Glomerular visceral epithelial cell (primary cell): Measurements from ENCODE around the gene SHOC2.

ENCODE experiments used
- DNase-seq: peaks from one replicate; pipeline ENCODE4 v3.0.0-alpha.2; 2016; ENCODE audit errors: extremely low spot score

The SHOC2 gene

DNA sequence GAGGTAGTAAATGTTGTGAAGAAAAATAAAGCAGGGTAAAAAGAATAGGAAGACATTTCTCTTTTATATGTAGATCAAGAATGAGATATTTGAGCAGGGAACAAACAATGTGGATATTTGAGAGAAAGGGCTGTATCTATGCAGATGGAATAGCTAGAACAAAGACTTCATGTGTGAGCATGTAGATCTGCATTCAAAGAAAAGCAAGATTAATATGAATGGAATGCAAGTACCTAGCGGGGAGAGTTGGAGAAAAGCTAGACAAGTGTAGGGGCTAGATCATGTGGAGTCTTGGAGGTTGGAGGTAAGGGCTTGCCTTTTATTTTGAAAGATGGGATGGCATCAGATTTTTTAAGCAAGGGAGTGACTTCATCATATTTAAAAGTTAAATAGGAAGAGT, 27.1 kb downstream of the SHOC2 start:
- no peak for DNase-seq

- peak; percentile 3 for DNase-seq
These were observed 27.7 kb downstream of the SHOC2 start for GRCh38 chr10:110947061-110947595.

DNA sequence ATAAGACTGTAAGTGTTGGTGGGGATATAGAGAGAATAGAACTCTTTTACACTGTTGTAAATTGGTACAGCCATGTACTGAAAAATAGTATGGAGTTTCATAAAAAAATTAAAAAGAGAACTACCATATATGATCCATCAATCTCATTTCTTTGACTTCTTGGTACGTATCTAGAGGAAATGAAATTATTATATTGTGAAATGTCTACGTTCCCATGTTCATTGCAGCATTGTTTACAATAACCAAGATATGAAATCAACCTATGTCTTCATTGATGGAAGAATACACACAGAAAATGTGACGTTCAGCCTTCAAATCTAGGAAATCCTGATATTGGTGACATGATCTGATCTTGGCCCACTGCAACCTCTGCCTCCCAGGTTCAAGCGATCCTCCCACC, 32.0 kb downstream of the SHOC2 start:
- no peak for DNase-seq

- no peak for DNase-seq
These were observed 38.2 kb downstream of the SHOC2 start for GRCh38 chr10:110957606-110958005.

GRCh38 chr10:110959379-110960332, 40.3 kb downstream of the SHOC2 start:
- no peak for DNase-seq

DNA sequence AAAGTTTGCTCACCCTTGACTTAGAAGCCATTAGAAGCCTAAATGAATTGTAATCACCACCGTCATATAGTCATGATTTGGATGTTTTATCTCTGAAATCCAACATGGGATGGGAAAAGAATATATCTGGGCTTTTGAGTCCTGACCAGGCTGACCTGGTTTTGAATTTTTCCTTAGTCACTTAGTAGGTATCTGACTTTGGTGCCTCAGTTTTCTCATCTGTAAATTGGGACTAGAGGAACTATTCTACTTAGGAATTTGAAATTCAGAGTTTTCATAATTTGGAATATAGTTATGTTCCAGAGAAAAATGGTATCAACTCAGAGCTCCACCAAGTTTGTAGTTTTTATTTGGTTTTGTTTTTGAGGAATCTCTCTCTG, 40.9 kb downstream of the SHOC2 start:
- DNase-seq: no peak

GRCh38 chr10:110962443-110962842, 43.0 kb downstream of the SHOC2 start:
- DNase-seq: no peak

DNA sequence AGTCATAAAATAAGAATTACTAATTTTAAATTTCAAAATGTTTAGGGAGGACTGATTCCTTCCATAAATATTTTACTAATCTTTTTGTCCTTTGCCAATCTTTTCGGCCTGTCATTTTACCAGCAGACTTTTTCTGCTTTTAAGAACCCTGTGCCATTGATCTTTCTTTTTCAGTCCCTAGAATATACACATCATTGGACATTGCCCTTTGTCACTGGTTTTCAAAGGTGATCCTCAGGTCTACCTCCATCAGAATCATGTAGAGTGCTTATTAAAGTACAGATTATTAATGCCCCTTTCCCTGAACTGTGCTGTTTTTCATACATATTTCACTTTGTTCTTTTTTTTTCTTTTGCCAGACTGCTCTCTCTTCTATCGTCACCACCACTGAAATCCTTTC, 43.8 kb downstream of the SHOC2 start:
- no peak for DNase-seq

DNA sequence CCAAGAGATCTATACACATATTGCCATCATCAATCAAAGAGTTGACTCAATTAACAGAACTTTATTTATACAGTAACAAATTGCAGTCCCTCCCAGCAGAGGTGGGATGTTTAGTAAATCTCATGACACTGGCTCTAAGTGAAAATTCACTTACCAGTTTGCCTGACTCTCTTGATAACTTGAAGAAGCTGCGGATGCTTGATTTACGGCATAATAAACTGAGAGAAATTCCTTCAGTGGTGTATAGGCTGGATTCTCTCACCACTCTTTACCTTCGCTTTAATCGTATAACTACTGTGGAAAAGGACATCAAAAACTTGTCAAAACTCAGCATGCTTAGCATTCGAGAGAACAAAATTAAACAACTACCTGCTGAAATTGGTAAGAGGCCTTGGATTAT, 45.3 kb downstream of the SHOC2 start:
- no peak for DNase-seq

DNA sequence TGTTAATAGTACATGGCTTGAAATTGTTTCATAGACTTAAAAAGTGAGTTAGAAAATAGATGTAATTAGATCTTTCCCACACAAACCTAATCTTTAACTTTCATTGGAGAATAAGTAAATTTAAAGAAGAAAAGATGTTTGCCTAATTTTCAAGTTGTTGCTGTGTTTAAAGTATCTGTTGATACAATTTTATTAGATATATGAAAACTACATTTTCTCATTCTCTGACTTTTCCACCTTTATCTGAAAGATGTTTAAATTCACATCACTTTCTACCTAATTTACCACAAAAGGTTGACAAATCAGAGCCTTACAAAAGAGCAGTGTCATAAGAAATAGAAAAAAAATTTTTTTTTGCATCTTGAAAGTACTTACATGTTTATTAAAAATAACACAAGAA, 45.8 kb downstream of the SHOC2 start:
- DNase-seq: no peak

- DNase-seq: no peak
These were observed 46.7 kb downstream of the SHOC2 start for GRCh38 chr10:110966146-110966545.

GRCh38 chr10:110967009-110967630, 47.7 kb downstream of the SHOC2 start:
- no peak for DNase-seq

DNA sequence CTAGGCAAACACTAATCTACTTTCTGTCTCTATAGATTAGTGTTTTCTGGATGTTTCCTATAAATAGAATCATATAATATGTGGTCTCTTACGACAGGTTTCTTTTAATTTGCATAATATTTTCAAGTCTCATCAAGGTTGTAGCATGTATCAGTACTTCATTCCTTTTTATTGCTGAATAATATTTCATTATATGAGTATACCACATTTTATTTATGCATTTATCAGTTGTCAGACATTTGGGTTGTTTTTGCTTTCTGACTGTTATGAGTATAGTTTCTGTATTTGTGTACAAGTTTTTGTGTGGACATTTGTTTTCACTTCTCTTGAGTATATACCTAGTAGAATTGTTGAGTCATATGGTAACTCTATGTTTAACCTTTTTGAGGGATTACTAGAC, 48.2 kb downstream of the SHOC2 start:
- DNase-seq: no peak

DNA sequence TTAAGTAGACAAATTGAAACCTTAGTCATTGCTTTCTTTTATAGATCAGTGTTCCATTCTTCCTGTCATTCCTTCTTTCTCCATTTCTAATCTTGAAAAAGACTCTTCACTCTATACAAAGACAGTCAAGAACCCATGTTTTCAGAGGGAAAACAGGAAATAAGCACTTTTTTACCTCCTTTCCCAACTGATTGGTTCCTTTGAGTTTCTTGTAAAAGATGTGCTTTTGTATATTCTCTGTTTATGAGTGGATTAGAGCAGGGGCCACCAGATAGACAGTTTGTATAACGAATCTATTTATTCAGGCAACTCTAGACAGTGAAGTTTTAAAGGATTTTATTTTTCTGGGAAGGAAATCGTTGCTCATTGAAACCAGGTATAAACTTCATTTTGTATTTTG, 49.8 kb downstream of the SHOC2 start:
- no peak for DNase-seq

GRCh38 chr10:110971638-110972037, 52.2 kb downstream of the SHOC2 start:
- no peak for DNase-seq

DNA sequence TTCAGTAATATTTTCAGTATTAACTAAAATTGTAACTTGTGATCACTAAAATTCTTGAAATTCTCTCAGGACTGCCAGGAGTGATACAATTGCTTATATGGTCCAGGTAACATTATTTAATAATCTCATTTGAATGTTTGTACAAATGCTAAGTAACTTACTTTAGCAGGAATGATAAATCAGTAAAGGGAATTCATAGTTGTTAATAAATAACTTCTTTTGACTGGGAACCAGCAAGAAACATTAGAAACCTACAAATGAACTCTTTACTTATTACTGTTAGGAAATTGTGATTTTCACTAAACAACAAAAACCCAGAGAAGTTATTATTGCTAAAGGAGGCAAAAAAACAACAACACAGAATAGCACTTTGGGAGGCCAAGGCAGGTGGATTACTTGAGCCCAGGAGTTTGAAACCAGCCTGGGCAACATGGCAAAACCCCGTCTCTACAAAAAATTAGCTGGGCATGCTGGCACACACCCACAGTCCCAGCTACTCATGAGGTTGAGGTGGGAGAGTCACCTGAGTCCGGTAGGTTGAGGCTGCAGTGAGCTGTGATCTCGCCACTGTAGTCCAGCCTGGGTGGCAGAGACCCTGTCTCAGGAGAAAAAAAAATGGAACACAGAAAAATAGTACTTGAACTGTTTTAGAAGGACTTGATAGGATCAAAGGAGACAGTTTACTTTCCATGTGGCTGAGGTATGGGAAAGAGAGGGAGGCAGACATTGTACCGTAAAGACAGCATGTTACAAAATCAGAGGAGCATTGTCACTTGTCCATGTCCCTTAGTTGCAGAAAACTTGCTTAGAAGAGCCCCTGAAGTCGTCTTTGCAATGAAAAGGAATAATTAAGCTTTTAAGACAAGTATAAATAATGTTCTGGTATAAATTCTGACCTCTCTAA, 53.1 kb downstream of the SHOC2 start:
- peak; percentile 10 for DNase-seq

DNA sequence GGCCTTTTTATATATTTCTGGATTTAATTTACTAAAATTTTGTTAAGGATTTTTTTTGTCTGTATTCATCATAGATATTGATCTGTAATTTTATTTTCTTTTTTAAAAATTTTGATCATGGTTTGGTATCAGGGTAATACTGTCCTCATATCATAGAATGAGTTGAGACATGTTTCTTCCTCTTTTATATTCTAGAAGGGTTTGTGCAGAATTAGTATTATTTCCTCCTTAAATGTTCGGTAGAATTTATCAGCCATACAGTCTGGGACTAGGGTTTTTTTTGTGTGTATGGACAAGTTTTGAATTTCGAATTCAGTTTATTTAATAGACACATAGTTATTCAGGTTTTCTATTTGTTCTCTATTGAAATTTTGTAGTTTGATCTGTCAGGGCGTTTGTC, 54.0 kb downstream of the SHOC2 start:
- DNase-seq: no peak

GRCh38 chr10:110976577-110976976, 57.2 kb downstream of the SHOC2 start:
- DNase-seq: no peak

- no peak for DNase-seq
These were observed 58.3 kb downstream of the SHOC2 start for GRCh38 chr10:110977662-110978061.

GRCh38 chr10:110978204-110978603, 58.8 kb downstream of the SHOC2 start:
- DNase-seq: peak; percentile 30

- no peak for DNase-seq
These were observed 60.2 kb downstream of the SHOC2 start for GRCh38 chr10:110979611-110980010.

GRCh38 chr10:110980807-110981206, 61.4 kb downstream of the SHOC2 start:
- no peak for DNase-seq
